NOMO-1 treated with dmso at 0.1 percent for 144 hours (cell line): Measurements from ENCODE around the gene ATP1B1.
"Not testable (repeated sequence)": the region's sequence is repeated elsewhere in the genome, so short reads cannot be mapped to it uniquely, and the experiment has no call there.

Source experiments
- DNase-seq: peaks from one replicate; lab custom pipeline; 2025; ENCODE audit not compliant: unreplicated experiment; lab: John Stamatoyannopoulos, UW

The ATP1B1 gene

DNA sequence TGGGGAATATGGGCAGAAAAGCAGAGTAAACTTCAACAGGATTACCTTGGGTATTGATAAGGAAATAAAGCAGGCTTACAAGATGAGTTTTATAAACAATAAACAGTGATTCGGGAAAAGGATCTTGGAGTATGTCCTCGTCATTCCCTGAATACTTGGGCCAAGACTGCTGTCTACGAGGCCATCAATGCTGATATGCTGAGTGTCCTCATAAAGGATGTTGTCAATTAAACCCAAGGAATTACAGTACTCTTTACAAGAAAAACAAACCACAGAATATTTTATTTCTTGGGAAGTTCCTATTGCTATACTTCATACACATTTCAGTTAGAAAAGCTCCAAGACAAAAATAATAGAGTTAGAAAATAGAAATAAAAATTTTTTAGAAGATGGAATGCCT, 34.9 kb downstream of the ATP1B1 start:
- DNase-seq: no peak

DNA sequence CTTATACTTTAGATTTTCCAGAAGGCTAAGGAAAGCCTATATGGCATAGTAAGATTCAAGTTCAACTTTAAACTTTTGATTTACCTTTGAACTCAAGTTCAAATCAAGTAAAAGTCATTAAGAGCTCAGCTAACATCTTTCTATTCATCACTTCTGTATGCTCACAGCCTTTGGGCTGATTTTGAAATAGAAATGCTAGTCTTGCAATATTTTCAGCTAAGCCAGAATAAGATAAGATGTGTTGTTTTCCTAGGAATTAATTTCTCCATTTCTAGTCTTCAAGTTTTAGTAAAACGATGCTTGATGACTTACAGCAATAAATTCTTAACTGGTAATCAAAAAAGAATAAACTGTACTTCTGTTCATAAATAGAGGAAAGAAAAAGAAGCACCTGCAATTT, 35.6 kb downstream of the ATP1B1 start:
- DNase-seq: no peak

DNA sequence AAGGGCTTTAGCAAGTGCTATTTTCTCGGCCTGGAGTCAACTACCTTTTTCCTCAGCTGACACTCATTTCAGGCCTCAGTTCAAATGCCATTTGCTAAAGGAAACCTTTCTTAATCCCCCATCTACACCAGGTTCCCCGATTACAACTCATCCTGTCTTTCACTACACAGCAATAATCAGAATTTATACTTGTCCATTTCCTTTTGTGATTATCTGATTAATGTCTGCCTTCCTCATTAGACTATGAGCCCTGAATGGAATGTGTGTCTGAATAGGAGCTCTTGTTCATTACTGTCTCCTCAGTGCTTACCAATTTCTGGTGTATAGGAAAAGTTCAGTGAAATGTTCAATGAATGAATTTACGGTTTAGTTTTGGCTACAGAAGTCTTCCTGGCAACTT, 36.9 kb downstream of the ATP1B1 start:
- DNase-seq: no peak

DNA sequence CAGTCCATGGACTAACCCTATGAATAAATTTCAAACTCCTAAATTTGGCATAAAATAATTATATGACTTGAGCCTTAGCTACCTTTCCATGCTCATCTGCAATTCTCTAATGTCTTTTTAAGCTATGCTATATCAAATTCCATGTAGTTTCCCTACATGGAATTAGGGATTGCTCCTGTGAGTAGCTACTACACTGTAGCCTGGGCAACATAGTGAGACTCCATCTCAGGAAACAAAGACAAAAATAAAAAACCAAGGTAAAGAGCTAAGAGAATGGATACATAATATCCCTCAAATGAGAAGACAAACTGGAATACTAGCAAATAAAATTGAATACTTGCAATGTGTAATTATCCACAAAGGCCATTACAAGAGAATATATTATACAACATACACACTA, 37.5 kb downstream of the ATP1B1 start:
- DNase-seq: no peak

DNA sequence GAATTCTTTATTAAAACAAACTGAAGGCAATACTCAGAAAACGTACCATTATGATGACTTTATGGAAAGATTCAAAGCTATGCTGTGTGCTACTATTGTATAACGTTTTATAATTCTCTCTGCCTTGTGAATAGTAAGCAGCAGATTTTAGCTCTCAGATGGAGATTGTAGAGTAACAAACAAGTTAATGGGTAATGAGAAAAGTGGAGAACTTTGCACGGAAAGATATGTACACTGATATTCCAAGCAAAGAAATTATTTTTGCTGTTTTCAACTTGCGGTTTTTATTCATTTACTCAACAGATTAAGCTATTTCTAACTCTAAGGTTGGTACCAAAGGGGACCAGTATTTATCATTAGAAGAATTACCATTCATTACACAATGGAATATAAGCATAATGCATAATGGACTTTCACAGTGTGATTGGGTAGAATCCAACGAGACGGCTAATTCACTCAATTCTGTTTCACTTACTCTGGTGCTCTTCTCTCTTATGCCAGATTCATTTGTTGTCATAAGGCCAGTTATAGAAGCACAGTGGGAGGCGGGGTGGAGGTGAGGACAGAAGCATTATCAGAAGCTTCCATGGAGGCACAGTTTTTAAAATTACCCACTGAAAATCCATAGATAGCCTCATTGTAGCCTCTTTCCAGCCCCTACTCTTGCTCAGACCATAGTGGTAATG, 38.6 kb downstream of the ATP1B1 start:
- no peak for DNase-seq

DNA sequence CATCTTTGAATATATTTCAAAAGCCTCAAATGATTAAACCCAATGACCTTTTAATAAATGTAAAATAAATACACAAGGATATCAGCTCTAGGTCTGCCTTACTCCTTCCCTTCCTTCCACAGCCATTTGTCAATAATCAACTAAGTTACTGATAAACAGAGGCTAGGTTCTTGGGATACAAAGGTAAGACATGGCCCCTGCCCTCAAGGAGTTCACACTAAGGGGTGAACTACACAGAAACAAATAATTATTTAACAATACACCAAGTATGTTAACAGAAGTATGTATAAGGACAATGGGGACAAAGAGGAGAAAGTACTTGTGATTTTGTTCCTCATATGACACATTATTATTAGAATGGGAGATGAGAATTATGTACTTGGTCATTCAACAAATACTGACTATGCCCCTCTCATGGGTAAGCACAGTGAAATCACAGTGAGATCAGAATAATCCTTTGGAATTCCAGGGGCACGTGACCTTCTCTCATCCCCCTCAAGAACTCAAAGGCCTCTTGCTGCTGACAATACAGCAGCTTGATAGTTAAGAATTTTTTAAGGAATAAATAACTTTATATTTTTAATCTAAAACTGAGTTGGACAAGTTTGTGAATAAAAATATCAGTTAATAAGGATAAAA, 40.2 kb downstream of the ATP1B1 start:
- no peak for DNase-seq

DNA sequence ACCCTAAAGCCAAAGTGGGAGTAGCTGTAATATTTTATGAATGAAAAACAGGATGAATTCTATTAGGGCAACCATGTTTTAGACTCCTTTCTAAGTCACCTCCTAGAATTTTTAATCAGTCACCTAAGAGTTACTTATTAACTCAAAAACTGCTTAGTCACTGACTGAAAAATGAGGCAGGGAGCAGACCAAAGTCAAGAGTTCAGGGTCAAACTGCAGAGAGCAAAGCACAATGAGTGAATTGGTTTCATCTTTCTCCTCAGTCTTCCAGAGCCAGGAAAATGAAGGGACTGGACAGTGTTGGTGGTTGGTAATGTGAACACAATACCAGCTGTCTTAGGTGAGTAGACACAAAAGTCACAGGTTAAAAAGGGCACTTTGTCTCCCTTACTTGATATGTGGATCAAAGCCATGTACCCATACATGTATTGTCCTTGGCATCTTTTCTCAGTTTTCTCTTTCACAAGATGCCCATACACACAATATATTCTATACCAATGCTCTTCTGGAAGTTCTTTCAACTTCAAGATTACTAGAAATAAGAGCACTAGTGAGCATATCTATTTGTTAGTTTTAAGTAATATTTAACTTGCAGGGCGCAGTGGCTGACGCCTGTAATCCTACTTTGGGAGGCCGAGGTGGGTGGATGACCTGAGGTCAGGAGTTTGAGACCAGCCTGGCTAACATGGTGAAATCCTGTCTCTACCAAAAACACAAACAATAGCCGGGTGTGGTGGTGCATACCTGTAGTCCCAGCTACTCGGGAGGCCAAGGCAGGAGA, 42.2 kb downstream of the ATP1B1 start:
- no peak for DNase-seq

DNA sequence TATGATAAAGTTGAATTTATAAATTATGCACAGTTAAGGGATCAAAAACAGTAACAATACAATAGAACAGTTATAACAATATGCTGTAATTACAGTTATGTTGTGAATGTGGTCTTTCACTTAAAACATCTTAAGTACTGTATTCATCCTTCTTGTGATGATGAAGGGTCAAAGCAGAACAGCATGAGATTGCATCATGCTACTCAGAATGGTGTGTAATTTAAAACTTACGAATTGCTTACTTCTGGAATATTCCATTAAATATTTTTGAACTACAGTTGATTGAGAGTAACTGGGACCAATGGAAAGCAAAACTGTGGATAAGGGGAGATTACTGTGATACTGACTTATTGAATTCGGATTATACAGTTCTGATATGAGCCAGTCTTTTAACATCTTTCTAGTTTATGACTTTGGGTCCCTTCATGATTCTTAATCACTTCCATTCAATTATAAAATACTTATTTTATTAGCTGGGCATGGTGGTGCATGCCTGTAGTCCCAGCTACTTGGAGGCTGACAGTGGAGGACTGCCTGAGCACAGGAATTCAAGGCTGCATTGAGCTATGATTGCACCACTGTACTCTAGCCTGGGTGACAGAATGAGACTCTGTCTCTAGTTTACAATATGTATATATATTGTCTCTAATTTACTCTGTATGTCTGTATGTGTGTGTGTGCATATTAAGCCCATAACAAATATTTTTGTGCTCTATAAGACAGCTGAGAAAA, 43.2 kb downstream of the ATP1B1 start:
- DNase-seq: no peak

DNA sequence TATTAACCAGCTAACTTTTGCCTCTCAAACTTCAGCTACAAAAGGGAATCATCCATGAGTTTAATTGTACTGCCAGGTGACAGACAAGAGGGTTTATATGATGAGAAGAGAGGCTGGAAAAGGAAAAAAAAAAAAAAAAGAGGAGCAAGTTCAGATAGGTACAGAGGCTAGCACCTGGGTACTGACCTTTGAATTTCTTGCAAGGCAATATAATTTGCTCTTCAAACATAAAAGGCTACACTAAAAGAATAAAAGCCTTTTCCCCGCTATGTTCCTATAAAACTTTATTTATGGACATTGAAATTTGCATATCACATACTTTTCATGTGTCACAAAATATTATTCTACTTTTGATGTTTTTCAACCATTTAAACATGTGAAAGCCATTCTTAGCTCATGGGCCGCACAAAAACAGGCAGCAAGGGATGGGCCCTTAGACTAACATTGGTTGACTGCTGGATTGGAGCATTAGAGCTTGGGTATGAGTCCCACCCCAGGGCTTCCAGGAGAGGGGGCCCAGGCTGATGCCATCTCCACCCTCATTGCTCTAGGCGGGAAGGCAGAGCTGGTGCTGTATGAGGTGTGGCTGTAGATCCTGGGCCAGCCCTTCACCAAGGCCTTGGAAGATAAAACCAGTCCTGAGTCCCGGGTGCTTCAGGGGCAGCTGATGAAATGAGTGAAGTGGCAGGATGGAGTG, 44.3 kb downstream of the ATP1B1 start:
- DNase-seq: no peak

DNA sequence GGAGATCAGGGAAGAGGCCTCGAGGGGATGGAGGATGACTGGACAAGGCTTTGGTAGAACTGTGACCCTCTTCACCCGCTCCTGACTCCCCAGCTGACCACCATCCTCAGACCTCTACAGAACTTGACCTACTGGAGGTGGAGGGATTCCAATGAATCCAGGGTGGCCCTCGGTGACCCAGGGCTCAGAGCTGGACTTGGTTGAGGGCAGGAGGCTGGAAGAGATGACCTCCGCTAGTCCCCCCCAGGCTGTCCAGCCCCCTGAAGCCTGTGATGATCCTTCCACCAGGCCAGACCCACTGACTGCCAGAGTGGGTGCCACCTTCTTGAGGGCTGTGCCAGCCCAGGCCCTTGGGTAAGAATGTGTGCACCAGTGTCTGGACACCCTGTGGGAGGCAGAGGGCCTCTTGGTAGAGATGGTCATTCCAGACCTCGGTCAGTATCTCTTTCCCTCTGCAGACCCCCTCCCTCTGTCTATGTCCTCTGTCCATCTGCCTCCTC, 44.9 kb downstream of the ATP1B1 start:
- no peak for DNase-seq

DNA sequence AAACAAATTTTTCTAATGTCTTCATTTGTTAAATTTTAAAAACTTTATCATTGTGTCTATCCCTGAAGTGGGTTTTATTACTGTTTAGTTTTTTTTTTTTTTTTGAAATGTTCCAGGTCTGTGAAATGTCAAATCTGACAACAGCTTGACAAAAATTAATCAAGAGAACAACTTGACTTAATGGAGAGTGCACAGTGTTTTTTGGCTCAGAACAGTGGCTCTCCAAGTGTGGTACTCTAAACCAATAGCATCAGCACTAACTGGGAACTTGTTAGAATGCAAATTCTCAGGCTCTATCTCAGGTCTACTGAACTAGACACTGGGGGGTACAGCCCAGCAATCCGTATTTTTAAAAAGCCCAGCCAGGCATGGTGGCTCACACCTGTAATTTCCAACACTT, 49.2 kb downstream of the ATP1B1 start:
- no peak for DNase-seq

DNA sequence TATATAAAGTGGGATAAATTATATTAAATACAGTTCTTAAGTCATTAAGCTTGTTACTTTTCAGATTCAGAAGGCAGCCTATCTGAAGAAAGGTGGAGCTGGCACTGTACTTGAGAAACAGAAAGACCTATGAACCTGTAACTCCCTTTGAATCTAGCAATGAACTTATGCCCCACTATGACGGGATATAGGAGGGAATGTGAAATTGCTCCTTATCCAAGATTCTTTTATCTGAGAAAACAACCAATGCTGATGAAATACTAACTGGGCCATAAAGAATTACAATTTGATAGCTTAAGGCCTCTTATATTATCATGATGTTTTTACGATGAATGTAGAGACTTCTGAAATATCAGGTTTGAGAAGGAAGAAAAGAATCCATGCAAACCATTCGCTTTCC, 50.1 kb downstream of the ATP1B1 start:
- DNase-seq: no peak

DNA sequence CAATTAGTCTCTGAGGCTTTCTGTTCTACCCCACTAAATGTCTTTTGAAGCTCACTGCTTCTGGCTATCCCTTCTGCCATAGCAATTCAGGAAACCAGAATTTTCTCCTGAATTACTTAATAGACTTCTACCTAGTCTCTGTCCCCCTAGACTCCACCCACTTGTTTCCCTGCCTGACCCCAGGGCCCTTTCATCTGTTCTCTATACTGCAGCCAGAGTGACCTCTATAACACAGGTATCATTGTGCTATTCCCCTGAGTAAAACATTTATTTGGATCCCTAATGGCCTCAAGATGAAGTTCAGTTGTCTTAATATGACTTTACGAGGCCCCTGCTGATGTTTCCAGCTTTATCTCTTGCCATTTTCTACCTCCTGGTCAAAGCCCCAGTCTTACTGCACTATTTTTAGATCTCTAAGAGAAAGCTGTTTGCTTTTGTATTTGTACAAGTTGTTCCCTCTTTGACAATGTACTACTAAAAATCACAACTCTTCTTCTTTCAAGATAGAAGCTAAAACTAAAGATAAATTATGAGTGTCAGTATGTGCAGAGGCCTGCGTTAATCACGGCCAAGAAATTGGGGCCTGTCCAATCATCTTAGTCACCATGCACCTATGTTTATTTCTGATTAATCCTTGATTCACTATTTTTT, 54.5 kb downstream of the ATP1B1 start:
- no peak for DNase-seq

DNA sequence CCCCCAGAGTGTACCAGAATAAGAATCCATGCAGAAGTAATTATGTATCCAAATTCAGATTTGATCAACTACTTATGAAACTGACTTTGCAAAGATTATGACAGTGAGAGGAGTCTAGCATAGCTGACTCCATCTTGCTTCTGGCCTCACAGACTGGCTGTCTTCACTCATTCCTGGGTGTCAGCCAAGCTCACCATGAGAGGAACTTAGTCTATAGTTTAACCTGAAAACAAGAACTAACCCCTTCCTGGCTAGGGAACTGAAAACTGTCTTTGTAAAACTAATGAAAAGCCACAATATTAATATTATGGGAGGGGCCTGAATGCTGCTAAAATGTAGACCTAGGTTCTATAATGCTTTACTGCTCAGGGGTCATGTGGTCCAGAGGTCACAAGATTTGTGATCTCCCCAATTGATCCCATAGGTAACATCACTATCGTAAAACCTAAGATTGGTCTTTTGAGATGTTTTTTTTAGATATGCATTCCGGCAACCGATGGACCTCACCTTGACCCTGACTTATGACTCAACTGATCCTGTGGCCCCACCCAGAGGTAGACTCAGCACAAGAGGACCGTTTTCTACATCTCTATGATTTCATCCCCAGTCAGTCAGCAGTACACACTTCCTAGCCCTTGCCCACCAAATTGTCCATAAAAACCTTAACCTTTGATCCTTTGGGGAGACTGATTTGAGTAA, 55.2 kb downstream of the ATP1B1 start:
- no peak for DNase-seq

DNA sequence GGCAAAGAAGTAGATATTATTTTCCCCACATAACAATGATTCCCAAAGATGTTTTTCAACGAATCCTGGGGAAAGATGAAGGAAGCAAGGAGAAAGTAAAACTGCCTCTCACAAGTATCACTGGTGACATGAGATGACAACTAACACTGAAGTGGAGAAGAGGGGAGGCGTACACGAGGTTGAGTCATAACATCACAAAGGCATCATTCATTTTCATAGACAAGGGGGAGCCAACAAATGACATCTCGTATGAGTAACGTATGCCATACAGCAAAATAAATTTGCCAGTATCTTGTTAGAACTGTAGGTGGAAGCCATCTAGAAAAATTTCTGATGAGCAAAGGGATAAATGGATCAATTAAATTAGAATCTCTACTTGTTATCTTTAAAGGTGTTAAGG, 56.6 kb downstream of the ATP1B1 start:
- DNase-seq: no peak

DNA sequence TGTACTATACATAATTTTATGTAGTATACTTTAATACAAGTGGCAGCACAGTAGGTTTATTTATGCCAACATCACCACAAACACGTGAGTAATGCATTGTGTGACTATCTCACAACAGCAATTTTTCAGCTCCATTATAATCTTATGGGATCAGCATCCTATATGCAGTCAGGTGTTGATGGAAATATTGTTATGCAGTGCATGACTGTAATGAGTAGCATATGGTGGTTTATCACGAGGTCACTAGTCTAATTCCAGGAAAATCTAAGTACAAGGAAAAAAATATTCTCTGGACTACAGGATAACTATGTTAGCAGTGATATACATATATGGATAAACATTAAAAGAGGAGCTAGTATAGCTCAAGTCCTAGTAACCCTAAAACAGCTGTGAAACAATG, 69.0 kb downstream of the ATP1B1 start:
- DNase-seq: no peak

DNA sequence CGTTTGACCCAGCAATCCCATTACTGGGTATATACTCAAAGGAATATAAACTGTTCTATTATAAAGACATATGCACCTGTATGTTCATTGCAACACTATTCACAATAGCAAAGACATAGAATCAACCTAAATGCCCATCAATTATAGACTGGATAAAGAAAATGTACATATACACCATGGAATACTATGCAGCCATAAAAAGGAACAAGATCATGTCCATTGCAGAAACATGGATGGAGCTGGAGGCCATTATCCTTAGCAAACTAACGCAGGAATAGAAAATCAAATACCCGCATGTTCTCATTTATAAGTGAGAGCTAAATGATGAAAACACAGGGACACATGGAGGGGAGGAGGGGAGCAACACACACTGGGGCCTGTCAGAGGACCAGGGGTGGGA, 72.9 kb downstream of the ATP1B1 start:
- DNase-seq: not testable (repeated sequence)

DNA sequence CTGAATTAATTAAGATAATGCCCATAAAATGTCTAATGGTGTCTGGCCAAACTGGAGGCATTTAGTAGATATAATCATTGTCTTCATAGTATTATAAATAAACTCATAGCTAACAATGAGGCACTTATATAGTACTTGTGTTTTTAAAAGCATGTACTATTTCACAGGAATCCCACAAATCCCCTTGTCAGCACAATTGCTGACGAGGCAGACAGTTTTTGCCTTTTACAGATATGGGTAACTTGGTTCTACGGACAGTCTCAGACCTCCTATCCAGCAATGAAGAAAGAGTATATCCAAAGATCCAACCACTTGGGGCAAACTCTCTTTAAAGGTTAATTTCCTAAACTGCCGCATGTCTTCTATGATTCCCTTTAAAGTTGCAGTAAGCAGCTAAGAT, 73.7 kb downstream of the ATP1B1 start:
- DNase-seq: no peak
